Bronchial epithelial cell (primary cell): ENCODE data around the gene TTK. TPM values are rescaled to one million over a fixed set of nuclear protein-coding genes. Genes with fewer than 3 reads are reported as not detected.
"Not testable (repeated sequence)": the region's sequence is repeated elsewhere in the genome, so short reads cannot be mapped to it uniquely, and the experiment has no call there.

Experiments used
- DNase-seq: peaks from one replicate; pipeline ENCODE4 v3.0.0-alpha.2; 2010; ENCODE audit warnings: low read depth
- FAIRE-seq: peaks from 2 replicates; lab custom pipeline; 2011; peaks lifted over from hg19 to GRCh38; lab: Jason Lieb, UNC
- H3K27me3 ChIP-seq: 2 replicates; pipeline ENCODE4 v1.5.1; 2011; ENCODE audit warnings: low read length; ENCODE audit not compliant: control insufficient read depth, insufficient read depth
- H3K36me3 ChIP-seq: 2 replicates; pipeline ENCODE4 v1.5.1; 2011; ENCODE audit warnings: low read length; ENCODE audit not compliant: control insufficient read depth, insufficient read depth
- H3K4me3 ChIP-seq: 2 replicates; pipeline ENCODE4 v1.5.1; 2011; ENCODE audit warnings: mild to moderate bottlenecking, low read depth, low read length, control low read depth
- total RNA-seq: library from RNA; depleted of rRNA; stranded (reverse); fragments of >200 nt; gene quantifications from 2 replicates; pipeline ENCODE4 v1.2.1, GENCODE V29; 2014
- TF ChIP-seq, protein P1 (sequence below): IDR thresholded peaks from 2 replicates; pipeline ENCODE4 v1.5.1; 2011; ENCODE audit warnings: mild to moderate bottlenecking, moderate library complexity, low read length, control low read depth, inconsistent platforms; ENCODE audit not compliant: insufficient read depth, severe bottlenecking

Gene TTK
- total RNA-seq, 1 donor from 2014 or later: 0.26 TPM

DNA sequence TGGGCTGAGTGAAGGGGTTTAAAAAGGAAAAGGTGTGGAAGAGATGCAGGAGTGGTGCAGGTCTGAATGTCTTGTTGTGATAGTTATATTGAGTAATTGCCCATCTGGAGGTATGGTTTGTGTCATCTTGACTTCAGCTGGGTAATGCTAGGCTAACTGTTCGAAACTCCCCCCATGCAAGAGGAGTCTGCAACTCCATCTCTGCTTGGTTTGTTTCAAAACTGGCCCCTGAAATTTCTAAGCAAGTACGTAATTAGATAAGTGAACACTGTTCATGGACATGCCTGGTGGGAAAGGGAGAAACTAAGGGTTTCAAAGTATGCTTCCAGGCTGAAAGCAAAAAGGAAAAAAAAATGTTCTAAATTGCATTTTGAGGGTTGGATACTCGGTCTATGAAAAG is 17.1 kb downstream of the TTK start:
- no peaks in the 10 kb centered on the region for H3K27me3 ChIP-seq
- H3K4me3 ChIP-seq: no peak overlapping the region
- no peak for DNase-seq
- no peaks in the 10 kb centered on the region for H3K36me3 ChIP-seq
- no peak for FAIRE-seq
- TF ChIP-seq, protein P1, sequence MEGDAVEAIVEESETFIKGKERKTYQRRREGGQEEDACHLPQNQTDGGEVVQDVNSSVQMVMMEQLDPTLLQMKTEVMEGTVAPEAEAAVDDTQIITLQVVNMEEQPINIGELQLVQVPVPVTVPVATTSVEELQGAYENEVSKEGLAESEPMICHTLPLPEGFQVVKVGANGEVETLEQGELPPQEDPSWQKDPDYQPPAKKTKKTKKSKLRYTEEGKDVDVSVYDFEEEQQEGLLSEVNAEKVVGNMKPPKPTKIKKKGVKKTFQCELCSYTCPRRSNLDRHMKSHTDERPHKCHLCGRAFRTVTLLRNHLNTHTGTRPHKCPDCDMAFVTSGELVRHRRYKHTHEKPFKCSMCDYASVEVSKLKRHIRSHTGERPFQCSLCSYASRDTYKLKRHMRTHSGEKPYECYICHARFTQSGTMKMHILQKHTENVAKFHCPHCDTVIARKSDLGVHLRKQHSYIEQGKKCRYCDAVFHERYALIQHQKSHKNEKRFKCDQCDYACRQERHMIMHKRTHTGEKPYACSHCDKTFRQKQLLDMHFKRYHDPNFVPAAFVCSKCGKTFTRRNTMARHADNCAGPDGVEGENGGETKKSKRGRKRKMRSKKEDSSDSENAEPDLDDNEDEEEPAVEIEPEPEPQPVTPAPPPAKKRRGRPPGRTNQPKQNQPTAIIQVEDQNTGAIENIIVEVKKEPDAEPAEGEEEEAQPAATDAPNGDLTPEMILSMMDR: no peak

DNA sequence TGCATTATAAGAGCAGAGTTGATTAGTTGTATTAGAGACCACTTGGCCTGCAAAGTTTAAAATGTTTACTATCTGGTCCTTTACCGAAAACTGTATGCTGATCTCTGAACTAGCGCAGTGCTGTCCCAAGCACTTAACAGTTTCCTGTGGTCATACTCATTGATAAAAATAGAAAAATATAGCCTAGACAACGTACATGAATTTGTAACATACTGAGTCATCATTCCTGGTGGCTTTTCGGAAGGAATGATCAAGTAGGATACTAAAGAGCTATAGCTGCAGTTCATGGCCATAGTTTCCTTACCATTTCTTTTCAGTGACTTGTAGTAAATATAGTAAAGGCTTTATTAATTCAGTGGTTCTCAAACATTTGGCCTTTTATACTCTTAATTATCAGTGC is 18.4 kb downstream of the TTK start:
- TF ChIP-seq, protein P1: no peak
- FAIRE-seq: no peak
- Histone ChIP-seq H3K4me3 (no peak overlapping the region), H3K36me3 (no peaks in the 10 kb centered on the region), H3K27me3 (no peaks in the 10 kb centered on the region)
- DNase-seq: peak; percentile 21

DNA sequence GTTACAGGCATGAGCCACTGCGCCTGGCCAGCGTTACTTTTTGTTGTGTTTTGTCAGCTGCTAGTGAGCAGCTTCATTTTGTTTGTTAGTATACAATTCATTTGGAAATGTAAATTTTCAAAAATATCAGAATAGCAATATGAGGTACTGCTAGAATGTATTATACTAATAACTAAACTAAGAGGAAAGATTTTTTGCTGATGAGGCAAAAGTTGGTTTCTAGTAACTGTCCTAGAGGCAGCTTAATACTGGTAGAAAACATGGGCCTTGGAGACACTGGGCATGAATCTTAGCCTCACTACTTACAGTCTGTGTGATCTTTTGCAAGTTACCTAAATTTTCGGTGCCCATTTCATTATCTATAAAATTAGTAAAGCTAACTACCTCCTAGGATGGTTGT is 24.1 kb downstream of the TTK start:
- H3K36me3 ChIP-seq: no peaks in the 10 kb centered on the region
- FAIRE-seq: no peak

DNA sequence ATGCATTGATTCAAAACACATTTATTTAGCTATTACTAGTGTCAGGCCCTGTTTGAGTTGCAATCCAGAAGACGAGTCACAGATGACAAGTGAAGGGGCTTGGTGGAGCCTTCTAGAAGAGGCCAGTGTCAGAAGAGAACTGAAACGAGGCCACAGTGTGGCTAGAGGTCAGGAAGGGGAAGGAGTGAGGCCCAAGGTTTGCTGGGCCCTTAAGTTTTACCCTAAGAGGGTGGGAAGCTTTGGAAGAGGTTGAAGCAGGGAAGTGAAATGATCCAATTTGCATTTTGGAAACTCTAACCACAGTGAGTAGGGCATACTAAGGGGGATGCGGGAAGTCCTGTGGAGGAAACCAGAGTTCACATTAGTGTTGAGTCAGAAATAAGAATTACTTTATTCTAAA is 25.0 kb downstream of the TTK start:
- Histone ChIP-seq H3K36me3 (no peaks in the 10 kb centered on the region), H3K27me3 (no peaks in the 10 kb centered on the region), H3K4me3 (no peak overlapping the region)
- no peak for DNase-seq
- TF ChIP-seq, protein P1: no peak
- no peak for FAIRE-seq

More for the DNA sequence above, 24.1 kb downstream of the TTK start:
- Histone ChIP-seq H3K27me3 (no peaks in the 10 kb centered on the region), H3K4me3 (no peak overlapping the region)
- TF ChIP-seq, protein P1: no peak
- no peak for DNase-seq

DNA sequence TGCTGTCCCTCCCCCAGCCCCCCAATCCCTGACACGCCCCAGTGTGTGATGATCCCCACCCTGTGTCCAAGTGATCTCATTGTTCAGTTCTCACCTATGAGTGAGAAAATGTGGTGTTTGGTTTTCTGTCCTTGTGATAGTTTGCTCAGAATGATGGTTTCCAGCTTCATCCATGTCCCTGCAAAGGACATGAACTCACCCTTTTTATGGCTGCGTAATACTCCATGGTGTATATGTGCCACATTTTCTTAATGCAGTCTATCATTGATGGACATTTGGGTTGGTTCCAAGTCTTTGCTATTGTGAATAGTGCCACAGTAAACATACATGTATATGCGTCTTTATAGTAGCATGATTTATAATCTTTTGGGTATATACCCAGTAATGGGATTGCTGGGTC is 43.8 kb downstream of the TTK start:
- H3K27me3 ChIP-seq, FAIRE-seq, H3K4me3 ChIP-seq, H3K36me3 ChIP-seq, DNase-seq: not testable (repeated sequence)

GRCh38 chr6:80060774-80061173 is 56.3 kb downstream of the TTK start:
- Histone ChIP-seq H3K27me3 (no peaks in the 10 kb centered on the region), H3K36me3 (no peaks in the 10 kb centered on the region), H3K4me3 (no peak overlapping the region)
- FAIRE-seq (no peak), DNase-seq (no peak)
- TF ChIP-seq, protein P1: no peak

GRCh38 chr6:80068146-80068545 is 63.7 kb downstream of the TTK start:
- H3K27me3 ChIP-seq, DNase-seq: not testable (repeated sequence)
- FAIRE-seq: peak; percentile 60

GRCh38 chr6:80070431-80070830 is 66.0 kb downstream of the TTK start:
- not testable (repeated sequence) for FAIRE-seq, DNase-seq, H3K36me3 ChIP-seq, H3K27me3 ChIP-seq, H3K4me3 ChIP-seq

More at GRCh38 chr6:80068146-80068545, 63.7 kb downstream of the TTK start:
- not testable (repeated sequence) for H3K36me3 ChIP-seq, H3K4me3 ChIP-seq
